ENCODE measurements around the gene PLEKHM1. TPM values are rescaled to one million over a fixed set of nuclear protein-coding genes. Genes with fewer than 3 reads are reported as not detected.

PLEKHM1 gene
- 18.7 to 23.3 TPM (median 20.0 TPM) in 5 replicates for total RNA-seq (2022; extraction: Qiagen RNA extraction)

GRCh38 chr17:45490615-45491433, at the start of gene PLEKHM1:
PLEKHM1 (minus strand) TSS chr17:45490721; CDS start chr17:45482484, 8,237 bp downstream.

GRCh38 chr17:45432405-45433158, 57.9 kb downstream of the PLEKHM1 start, which contains the start of gene ARHGAP27:
ARHGAP27 (minus strand) TSS chr17:45432870; CDS start chr17:45430279, 2,591 bp downstream.

Other genes starting within 250 kb of the PLEKHM1 start
- gene SPATA32, start 228.6 kb downstream of the PLEKHM1 start, total RNA-seq (2022; extraction: Qiagen RNA extraction): 0.08 to 0.15 TPM (median 0.11 TPM) in 4 of 5 replicates, not detected in the other
- 30.5 to 49.2 TPM (median 37.2 TPM) in 5 replicates for gene MAP3K14, start 173.7 kb downstream of the PLEKHM1 start, total RNA-seq (2022; extraction: Qiagen RNA extraction)
- gene ARHGAP27, start 57.9 kb downstream of the PLEKHM1 start, total RNA-seq (2022; extraction: Qiagen RNA extraction): 11.3 to 16.9 TPM (median 15.1 TPM) in 5 replicates

All from A549 treated with AZD2906 at 1 μM for 4 hours (cell line).